Colonic mucosa (tissue), 4 donors: ENCODE data around the gene RANGRF. TPM values are rescaled to one million over a fixed set of nuclear protein-coding genes. Genes with fewer than 3 reads are reported as not detected.

Experiments used
- DNase-seq: peaks from one replicate; pipeline ENCODE4 v3.0.0-alpha.2; 2020
- H3K27ac ChIP-seq: fragments of 200-600 bp; one replicate; pipeline ENCODE4 v1.8.0; 2021
- H3K27me3 ChIP-seq: fragments of 200-600 bp; one replicate; pipeline ENCODE4 v1.8.0; 2021
- H3K36me3 ChIP-seq: fragments of 200-600 bp; one replicate; pipeline ENCODE4 v1.8.0; 2021
- H3K4me1 ChIP-seq: fragments of 200-600 bp; one replicate; pipeline ENCODE4 v1.8.0; 2021; ENCODE audit warnings: mild to moderate bottlenecking
- H3K4me3 ChIP-seq: fragments of 200-600 bp; one replicate; pipeline ENCODE4 v1.8.0; 2021
- H3K9ac ChIP-seq, 2 donors: one replicate each; pipeline ENCODE4 v1.7.0; 2013; ENCODE audit warnings: control low read depth in 2 of 2, low read depth in 2 of 2, low read length in 2 of 2
- H3K9me3 ChIP-seq: fragments of 200-600 bp; one replicate; pipeline ENCODE4 v1.8.0; 2021
- CTCF ChIP-seq: fragments of 200-600 bp; IDR thresholded peaks from one replicate; pipeline ENCODE4 v1.8.0; 2022; ENCODE audit warnings: antibody characterized with exemption, mild to moderate bottlenecking
- intact Hi-C: fragments of 100-400 bp; cut with DNase I; formaldehyde crosslinking; loops from one replicate; pipeline ENCODE4 v1.14.1; 2022
- total RNA-seq, 2 donors: library from RNA; stranded (reverse); fragmentation: NEBNext Ultra II Directional in 1 of 2; extraction: Animal tissue kit (Norgen Biotek cat#: 25700) in 1 of 2; gene quantifications; one replicate each; pipeline ENCODE4 v1.2.1, GENCODE V29; 2021
- donor health status: healthy.
- donor health status: DM: no; HTN: no; CAD: no.
- donor health status: DM: no; HTN: no; CAD: no.

RANGRF gene
- total RNA-seq, 2 donors from 2014 or later: 16.8 to 26.5 TPM

- Histone ChIP-seq H3K9ac (no peak overlapping the region), H3K4me1 (no peaks in the 10 kb centered on the region), H3K4me3 (no peak overlapping the region), H3K27ac (no peak overlapping the region), H3K27me3 (no peaks in the 10 kb centered on the region), H3K9me3 (no peaks in the 10 kb centered on the region), H3K36me3 (no peaks in the 10 kb centered on the region)
- no peak for TF ChIP-seq CTCF
- intact Hi-C loops: no loop called here
- no peak for DNase-seq
These were observed 20.9 kb upstream of the RANGRF start for GRCh38 chr17:8267480-8268147.

GRCh38 chr17:8268550-8269298, 19.7 kb upstream of the RANGRF start:
- Histone ChIP-seq H3K9ac (no peak overlapping the region), H3K36me3 (no peaks in the 10 kb centered on the region), H3K4me3 (no peak overlapping the region), H3K9me3 (no peaks in the 10 kb centered on the region), H3K27me3 (no peaks in the 10 kb centered on the region), H3K4me1 (no peaks in the 10 kb centered on the region), H3K27ac (no peak overlapping the region)
- intact Hi-C loops: no loop called here
- TF ChIP-seq CTCF: no peak
- DNase-seq: no peak

- no peak for DNase-seq
- Histone ChIP-seq H3K4me1 (no peaks in the 10 kb centered on the region), H3K36me3 (no peaks in the 10 kb centered on the region), H3K4me3 (no peak overlapping the region), H3K27ac (no peak overlapping the region), H3K9ac (no peak overlapping the region), H3K9me3 (no peaks in the 10 kb centered on the region), H3K27me3 (no peaks in the 10 kb centered on the region)
- intact Hi-C loops: no loop called here
- no peak for TF ChIP-seq CTCF
These were observed 16.0 kb upstream of the RANGRF start for GRCh38 chr17:8272421-8272820.

- Histone ChIP-seq H3K9me3 (no peaks in the 10 kb centered on the region), H3K27me3 (no peaks in the 10 kb centered on the region), H3K36me3 (no peaks in the 10 kb centered on the region), H3K4me1 (no peaks in the 10 kb centered on the region), H3K9ac (no peak overlapping the region), H3K4me3 (no peak overlapping the region), H3K27ac (no peak overlapping the region)
- no peak for TF ChIP-seq CTCF
- intact Hi-C loops: no loop called here
- peak; percentile 31 for DNase-seq
These were observed 14.5 kb upstream of the RANGRF start for GRCh38 chr17:8273884-8274444.

- DNase-seq: no peak
- intact Hi-C loops: no loop called here
- no peaks in the 10 kb centered on the region for H3K4me1 ChIP-seq
- H3K27ac ChIP-seq: no peak overlapping the region
- H3K4me3 ChIP-seq: no peak overlapping the region
- no peaks in the 10 kb centered on the region for H3K27me3 ChIP-seq
- no peaks in the 10 kb centered on the region for H3K9me3 ChIP-seq
- no peak overlapping the region for H3K9ac ChIP-seq
- H3K36me3 ChIP-seq: no peaks in the 10 kb centered on the region
- TF ChIP-seq CTCF: no peak
These were observed 13.7 kb upstream of the RANGRF start for GRCh38 chr17:8274816-8275215.
